Mesenchymal stem cell (in vitro differentiated cells and primary cell): ENCODE data around the gene LAP3.

Source experiments
- DNase-seq: peaks from one replicate; pipeline ENCODE4 v3.0.0-alpha.2; 2013
- H2AFZ ChIP-seq: one replicate; pipeline ENCODE4 v1.6.1; 2013; ENCODE audit warnings: low read depth, mild to moderate bottlenecking, control low read depth, inconsistent platforms, low read length, moderate library complexity
- H2AK5ac ChIP-seq: 2 replicates; pipeline ENCODE4 v1.6.1; 2013; ENCODE audit warnings: low read length, moderate library complexity, mild to moderate bottlenecking, inconsistent platforms; ENCODE audit not compliant: severe bottlenecking
- H2BK120ac ChIP-seq: one replicate; pipeline ENCODE4 v1.6.1; 2013; ENCODE audit warnings: low read depth, mild to moderate bottlenecking, inconsistent platforms, low read length, moderate library complexity
- H2BK12ac ChIP-seq, 2 experiments: one replicate each; pipeline ENCODE4 v1.6.1; 2013; ENCODE audit warnings: inconsistent platforms in 2 of 2, low read length in 2 of 2, mild to moderate bottlenecking in 2 of 2, moderate library complexity in 2 of 2, control low read depth in 1 of 2
- H2BK15ac ChIP-seq: one replicate; pipeline ENCODE4 v1.6.1; 2013; ENCODE audit warnings: mild to moderate bottlenecking, low read depth, inconsistent platforms; ENCODE audit not compliant: poor library complexity, severe bottlenecking
- H2BK5ac ChIP-seq: 2 replicates; pipeline ENCODE4 v1.6.1; 2013; ENCODE audit warnings: low read depth, mild to moderate bottlenecking, low read length, control low read depth, inconsistent platforms; ENCODE audit not compliant: poor library complexity, severe bottlenecking
- H3K14ac ChIP-seq, 2 experiments: one replicate each; pipeline ENCODE4 v1.6.1; 2013; ENCODE audit warnings: inconsistent platforms in 2 of 2, low read length in 2 of 2, control low read depth in 1 of 2, mild to moderate bottlenecking in 1 of 2, moderate library complexity in 1 of 2
- H3K18ac ChIP-seq, 2 experiments: one replicate each; pipeline ENCODE4 v1.6.1; 2013; ENCODE audit warnings: inconsistent platforms in 2 of 2, low read length in 2 of 2, control low read depth in 1 of 2, low read depth in 1 of 2, mild to moderate bottlenecking in 1 of 2
- H3K23ac ChIP-seq, 2 experiments: one replicate each; pipeline ENCODE4 v1.6.1; 2013; ENCODE audit warnings: inconsistent platforms in 2 of 2, low read length in 2 of 2, mild to moderate bottlenecking in 2 of 2, moderate library complexity in 2 of 2, control low read depth in 1 of 2
- H3K27ac ChIP-seq: 2 replicates; pipeline ENCODE4 v1.5.1; 2013; ENCODE audit warnings: mild to moderate bottlenecking, moderate library complexity, low read length, control low read depth, inconsistent platforms; ENCODE audit not compliant: poor library complexity, severe bottlenecking
- H3K27me3 ChIP-seq, 2 experiments: 2 replicates each; pipeline versions ENCODE4 v1.6.1 to v1.7.0; 2013; ENCODE audit warnings: low read length in 2 of 2, mild to moderate bottlenecking in 2 of 2, moderate library complexity in 2 of 2, control low read depth in 1 of 2, inconsistent platforms in 1 of 2; ENCODE audit not compliant: control insufficient read depth in 1 of 2, insufficient read depth in 1 of 2
- H3K36me3 ChIP-seq, 2 experiments: 2 replicates each; pipeline versions ENCODE4 v1.6.1 to v1.7.0; 2013; ENCODE audit warnings: low read length in 2 of 2, control low read depth in 1 of 2, inconsistent platforms in 1 of 2, low read depth in 1 of 2, mild to moderate bottlenecking in 1 of 2; ENCODE audit not compliant: insufficient read depth in 2 of 2, control insufficient read depth in 1 of 2
- H3K4ac ChIP-seq, 2 experiments: one replicate each; pipeline ENCODE4 v1.6.1; 2013; ENCODE audit warnings: inconsistent platforms in 2 of 2, low read length in 2 of 2, mild to moderate bottlenecking in 2 of 2, moderate library complexity in 2 of 2, control low read depth in 1 of 2, low read depth in 1 of 2
- H3K4me1 ChIP-seq: 2 replicates; pipeline ENCODE4 v1.6.1; 2013; ENCODE audit warnings: low read depth, low read length, control low read depth; ENCODE audit not compliant: control insufficient read depth, insufficient read depth
- H3K4me2 ChIP-seq: 2 replicates; pipeline ENCODE4 v1.6.1; 2013; ENCODE audit warnings: low read length, mild to moderate bottlenecking, inconsistent platforms; ENCODE audit not compliant: poor library complexity, severe bottlenecking
- H3K4me3 ChIP-seq, 2 experiments: 2 replicates each; pipeline versions ENCODE4 v1.5.1 to v1.7.0; 2013; ENCODE audit warnings: low read length in 2 of 2, mild to moderate bottlenecking in 2 of 2, control low read depth in 1 of 2, low read depth in 1 of 2; ENCODE audit not compliant: insufficient read depth in 1 of 2
- H3K79me1 ChIP-seq: replicated peaks from 2 replicates; pipeline ENCODE4 v1.6.1; 2013; ENCODE audit warnings: mild to moderate bottlenecking, control low read depth, low read length, inconsistent platforms; ENCODE audit not compliant: poor library complexity, severe bottlenecking
- H3K9ac ChIP-seq: 2 replicates; pipeline ENCODE4 v1.7.0; 2013; ENCODE audit warnings: mild to moderate bottlenecking, low read length, moderate library complexity
- H3K9me3 ChIP-seq: 2 replicates; pipeline ENCODE4 v1.7.0; 2013; ENCODE audit warnings: mild to moderate bottlenecking, low read length; ENCODE audit not compliant: control insufficient read depth
- H4K8ac ChIP-seq: one replicate; pipeline ENCODE4 v1.6.1; 2013; ENCODE audit warnings: inconsistent platforms, mild to moderate bottlenecking, low read length, moderate library complexity
- H4K91ac ChIP-seq: one replicate; pipeline ENCODE4 v1.6.1; 2013; ENCODE audit warnings: mild to moderate bottlenecking, low read length, inconsistent platforms
- WGBS: methylation state at CpG from one replicate; pipeline ENCODE4 v1.1.7; 2013; ENCODE audit warnings: mixed read lengths; 5-methylcytosine and 5-hydroxymethylcytosine counted together

LAP3 gene

DNA sequence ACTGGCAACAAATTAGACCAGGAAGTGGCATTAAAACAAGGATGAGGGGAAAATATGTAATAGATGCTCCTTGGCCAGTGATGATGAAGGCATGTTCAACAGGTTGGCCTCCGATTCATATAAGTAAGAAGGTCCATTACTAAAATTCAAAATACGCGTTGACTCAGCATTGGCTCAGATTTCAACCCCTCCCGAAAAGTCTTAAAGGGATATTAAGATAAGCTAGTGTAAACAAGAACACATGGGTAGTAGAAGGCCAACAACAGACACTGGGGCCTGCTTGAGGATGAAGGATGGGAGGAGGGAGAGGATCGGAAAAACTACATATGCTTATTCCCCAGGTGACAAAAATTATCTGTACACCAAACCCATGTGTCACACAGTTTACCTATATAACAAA is 19.1 kb upstream of the LAP3 start:
- no peak overlapping the region for H3K4me2 ChIP-seq
- H2BK15ac ChIP-seq, result no peak overlapping the region
- no peak for DNase-seq
- 81% methylated on average over 3 of the region's 5 CpGs for WGBS
- no peak overlapping the region for H3K14ac ChIP-seq
- no peaks in the 10 kb centered on the region for H3K4me1 ChIP-seq
- H3K27ac ChIP-seq, result no peak overlapping the region
- no peak overlapping the region for H2AFZ ChIP-seq
- no peak overlapping the region for H3K4me3 ChIP-seq
- H2BK120ac ChIP-seq, result no peak overlapping the region
- no peak overlapping the region for H2AK5ac ChIP-seq
- H3K27me3 ChIP-seq, result peaks cover 0 to 11% of the 10 kb centered on the region in 2 experiments
- no peaks in the 10 kb centered on the region for H3K9me3 ChIP-seq
- H3K79me1 ChIP-seq, result no peaks in the 10 kb centered on the region
- H3K36me3 ChIP-seq, result no peaks in the 10 kb centered on the region
- no peak overlapping the region for H3K18ac ChIP-seq
- no peak overlapping the region for H2BK5ac ChIP-seq
- no peak overlapping the region for H3K23ac ChIP-seq
- H3K4ac ChIP-seq, result no peak overlapping the region
- no peak overlapping the region for H2BK12ac ChIP-seq
- no peak overlapping the region for H4K91ac ChIP-seq
- no peak overlapping the region for H3K9ac ChIP-seq
- H4K8ac ChIP-seq, result no peak overlapping the region

DNA sequence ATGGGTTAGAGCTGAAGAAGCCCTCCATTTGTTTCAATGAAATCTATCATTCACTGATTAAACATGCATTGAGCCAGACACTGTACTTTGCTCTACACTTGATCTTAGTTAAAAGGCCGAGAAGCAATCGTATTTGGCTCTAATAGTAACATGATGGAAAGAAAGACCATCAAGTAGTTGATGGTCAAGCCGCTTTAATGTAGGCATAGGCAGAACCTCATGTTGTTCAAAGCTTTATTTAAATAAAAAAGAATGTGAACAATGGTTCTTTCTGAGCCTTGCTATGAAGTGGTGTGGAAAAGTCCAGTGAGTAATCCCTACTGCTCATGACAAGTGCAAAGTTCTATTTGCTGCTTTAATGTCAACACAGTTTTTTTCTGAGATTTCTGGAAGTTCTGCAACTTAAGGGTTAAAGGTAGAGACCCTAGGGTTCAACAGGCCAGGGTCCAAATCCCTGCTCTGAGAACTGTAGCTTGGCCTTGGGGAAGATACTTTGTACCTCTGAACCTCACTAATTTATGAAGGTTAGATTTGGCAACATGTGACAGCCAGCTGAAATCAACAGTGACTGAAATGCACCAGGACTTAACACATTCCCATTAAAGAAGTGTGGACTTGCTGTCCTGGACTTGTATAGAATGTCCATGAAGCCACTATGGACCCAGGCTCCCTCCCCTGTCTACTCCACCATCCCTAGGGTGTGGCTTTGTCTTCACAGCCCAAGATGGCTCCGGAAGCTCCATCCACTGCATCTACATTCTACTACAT is 17.9 kb upstream of the LAP3 start:
- no peak overlapping the region for H3K4me3 ChIP-seq
- H2BK15ac ChIP-seq, result no peak overlapping the region
- H2AFZ ChIP-seq, result no peak overlapping the region
- no peaks in the 10 kb centered on the region for H3K4me1 ChIP-seq
- no peak overlapping the region for H3K23ac ChIP-seq
- no peak overlapping the region for H2AK5ac ChIP-seq
- H3K4ac ChIP-seq, result no peak overlapping the region
- no peak overlapping the region for H4K8ac ChIP-seq
- H3K27ac ChIP-seq, result no peak overlapping the region
- no peak overlapping the region for H4K91ac ChIP-seq
- H3K9ac ChIP-seq, result no peak overlapping the region
- no peak overlapping the region for H3K4me2 ChIP-seq
- no peak overlapping the region for H2BK12ac ChIP-seq
- no peak overlapping the region for H2BK5ac ChIP-seq
- no peak overlapping the region for H3K18ac ChIP-seq
- H3K36me3 ChIP-seq, result no peaks in the 10 kb centered on the region
- H3K9me3 ChIP-seq, result no peaks in the 10 kb centered on the region
- H3K14ac ChIP-seq, result no peak overlapping the region
- H2BK120ac ChIP-seq, result no peak overlapping the region
- peaks cover 0 to 11% of the 10 kb centered on the region in 2 experiments for H3K27me3 ChIP-seq
- 93% methylated on average over 4 of the region's 4 CpGs for WGBS
- no peak for DNase-seq
- H3K79me1 ChIP-seq, result no peaks in the 10 kb centered on the region

- H2BK12ac ChIP-seq, result no peak overlapping the region
- H3K14ac ChIP-seq, result no peak overlapping the region
- H3K18ac ChIP-seq, result no peak overlapping the region
- H3K23ac ChIP-seq, result no peak overlapping the region
- no peak overlapping the region for H2AK5ac ChIP-seq
- no peak for DNase-seq
- no peak overlapping the region for H2BK120ac ChIP-seq
- H2BK5ac ChIP-seq, result no peak overlapping the region
- no peaks in the 10 kb centered on the region for H3K9me3 ChIP-seq
- no peaks in the 10 kb centered on the region for H3K79me1 ChIP-seq
- 90% methylated on average over 2 of the region's 3 CpGs for WGBS
- H3K9ac ChIP-seq, result no peak overlapping the region
- no peak overlapping the region for H4K8ac ChIP-seq
- no peak overlapping the region for H4K91ac ChIP-seq
- H3K4me3 ChIP-seq, result no peak overlapping the region
- H3K27me3 ChIP-seq, result peaks cover 0 to 11% of the 10 kb centered on the region in 2 experiments
- H3K27ac ChIP-seq, result no peak overlapping the region
- H3K4me2 ChIP-seq, result no peak overlapping the region
- H2AFZ ChIP-seq, result no peak overlapping the region
- no peak overlapping the region for H3K4ac ChIP-seq
- H3K4me1 ChIP-seq, result no peaks in the 10 kb centered on the region
- H3K36me3 ChIP-seq, result no peaks in the 10 kb centered on the region
- no peak overlapping the region for H2BK15ac ChIP-seq
Measured at GRCh38 chr4:17559709-17560048, 17.3 kb upstream of the LAP3 start.

- Histone ChIP-seq H4K8ac (no peak overlapping the region), H3K9ac (no peak overlapping the region), H2AK5ac (no peak overlapping the region), H3K9me3 (no peaks in the 10 kb centered on the region), H3K4ac (no peak overlapping the region), H2BK120ac (no peak overlapping the region), H3K23ac (no peak overlapping the region), H4K91ac (no peak overlapping the region), H3K4me1 (no peaks in the 10 kb centered on the region), H2BK12ac (no peak overlapping the region), H2BK15ac (no peak overlapping the region), H3K27me3 (peaks cover 0 to 6% of the 10 kb centered on the region in 2 experiments), H2AFZ (no peak overlapping the region), H3K27ac (no peak overlapping the region), H3K18ac (no peak overlapping the region), H3K14ac (no peak overlapping the region), H3K4me3 (no peak overlapping the region), H3K4me2 (no peak overlapping the region), H3K79me1 (no peaks in the 10 kb centered on the region), H3K36me3 (no peaks in the 10 kb centered on the region), H2BK5ac (no peak overlapping the region)
- 84% methylated on average over 5 of the region's 6 CpGs for WGBS
- no peak for DNase-seq
Measured at GRCh38 chr4:17560065-17560673, 16.8 kb upstream of the LAP3 start.
